ENCODE measurements around the gene TDRD9.

TDRD9 gene

DNA sequence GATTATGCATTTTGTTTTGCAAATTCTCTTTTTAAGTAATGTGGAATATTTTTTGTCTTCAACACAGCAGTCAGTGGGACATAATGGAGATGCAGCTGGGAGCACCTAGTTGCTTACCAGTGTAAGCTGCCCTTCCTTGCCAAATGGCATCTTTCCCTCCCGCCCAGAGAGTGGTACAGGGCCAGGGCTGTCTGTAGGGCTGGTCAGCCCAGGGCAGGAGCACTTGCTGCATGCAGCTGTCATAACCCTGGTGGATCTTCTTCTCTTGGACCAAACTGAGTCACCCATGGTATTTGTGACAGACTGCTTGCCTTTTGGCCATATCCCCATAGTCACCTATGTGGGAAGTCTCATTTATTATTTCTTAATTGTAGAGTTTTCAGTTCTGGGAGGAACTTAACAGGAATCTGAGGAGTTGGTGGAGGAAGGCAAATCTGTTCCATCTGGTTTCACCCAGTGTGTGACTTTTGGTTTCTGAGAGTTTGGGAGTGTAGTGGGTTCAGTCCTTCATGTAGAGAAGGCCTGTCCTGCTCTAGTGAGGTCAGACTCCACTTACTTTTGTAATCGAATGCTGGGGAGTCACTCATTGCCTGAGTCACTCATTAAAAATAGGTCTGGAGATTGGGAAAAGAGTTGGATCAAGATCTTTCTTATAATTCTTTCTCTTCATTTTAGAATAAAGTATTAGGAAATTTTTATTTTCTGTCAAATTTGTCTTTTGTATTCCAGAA lies 95.2 kb downstream of the TDRD9 start:
- no peak for DNase-seq (ENCODE audit: low read depth in 2 of 2)

DNA sequence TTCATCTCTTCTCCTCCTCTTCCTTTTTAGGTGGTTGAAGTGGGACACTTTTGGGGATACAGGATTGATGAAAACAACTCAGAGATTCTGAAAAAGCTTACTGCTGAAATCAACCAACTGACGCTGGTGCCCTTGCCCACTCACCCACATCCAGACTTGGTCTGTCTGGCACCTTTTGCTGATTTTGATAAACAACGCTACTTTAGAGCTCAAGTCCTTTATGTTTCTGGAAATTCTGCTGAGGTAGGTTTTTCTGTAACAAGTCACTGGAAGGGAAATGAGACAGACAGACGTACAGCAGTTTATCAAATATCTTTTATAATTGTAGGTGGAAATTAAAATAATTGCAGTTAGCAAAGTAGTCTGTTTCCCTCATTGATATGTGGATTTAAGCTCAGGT lies 97.3 kb downstream of the TDRD9 start:
- DNase-seq (ENCODE audit: low read depth in 2 of 2), result no peak

DNA sequence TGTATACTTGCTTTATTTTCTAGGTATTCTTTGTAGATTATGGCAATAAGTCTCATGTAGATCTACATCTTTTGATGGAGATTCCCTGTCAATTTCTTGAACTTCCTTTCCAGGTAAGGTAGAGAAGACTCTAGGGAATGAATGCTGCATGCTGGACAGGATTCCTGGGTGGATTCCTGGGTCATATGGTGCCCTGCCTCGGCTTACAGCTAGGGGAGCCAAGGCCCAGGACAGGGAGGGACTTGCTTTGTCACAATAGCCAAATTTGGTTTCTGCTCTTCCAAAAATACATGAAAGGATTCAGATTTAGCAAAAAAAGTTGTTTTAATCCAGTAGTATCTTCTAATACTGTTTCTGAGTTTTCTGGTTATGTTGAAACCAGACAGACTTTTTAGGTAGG lies 97.8 kb downstream of the TDRD9 start:
- DNase-seq (ENCODE audit: low read depth in 2 of 2), result no peak

DNA sequence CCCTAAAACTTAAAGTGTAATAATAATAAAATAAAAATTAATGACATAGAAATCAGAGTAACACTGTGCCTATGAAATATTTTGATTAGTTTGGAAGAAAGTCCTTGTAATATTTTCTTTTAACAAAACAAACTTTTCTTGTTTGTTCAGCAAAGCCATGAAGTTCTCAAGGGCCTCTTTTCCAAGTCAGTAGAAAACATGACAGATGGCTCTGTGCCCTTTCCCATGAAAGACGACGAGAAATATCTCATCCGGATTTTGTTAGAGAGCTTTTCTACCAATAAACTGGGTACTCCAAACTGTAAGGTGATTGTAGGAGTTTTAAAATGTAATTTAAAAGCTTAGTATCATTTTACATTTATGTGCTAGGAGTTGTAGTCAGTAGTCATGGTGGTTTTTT lies 102.7 kb downstream of the TDRD9 start:
- no peak for DNase-seq (ENCODE audit: low read depth in 2 of 2)

DNA sequence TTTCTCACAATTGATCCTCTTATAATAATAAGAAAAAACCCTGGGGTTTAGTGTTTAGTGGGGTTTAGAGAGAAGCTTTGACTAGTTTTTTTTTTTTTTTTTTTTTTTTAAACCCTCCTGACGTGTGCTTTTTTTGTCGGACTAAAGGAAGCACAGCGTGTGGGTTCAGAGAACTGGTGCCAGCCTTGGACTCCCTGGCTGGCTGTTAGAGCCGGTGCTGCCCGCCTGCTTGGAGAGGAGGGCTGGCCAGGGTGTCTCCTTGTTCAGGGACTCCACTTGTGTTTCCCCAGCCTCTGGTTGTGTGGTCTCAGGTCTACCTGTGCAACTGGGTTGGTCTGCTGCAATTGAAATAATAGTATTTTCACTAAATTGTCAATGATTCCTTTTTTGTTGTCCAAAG lies 103.1 kb downstream of the TDRD9 start:
- no peak for DNase-seq (ENCODE audit: low read depth in 2 of 2)

DNA sequence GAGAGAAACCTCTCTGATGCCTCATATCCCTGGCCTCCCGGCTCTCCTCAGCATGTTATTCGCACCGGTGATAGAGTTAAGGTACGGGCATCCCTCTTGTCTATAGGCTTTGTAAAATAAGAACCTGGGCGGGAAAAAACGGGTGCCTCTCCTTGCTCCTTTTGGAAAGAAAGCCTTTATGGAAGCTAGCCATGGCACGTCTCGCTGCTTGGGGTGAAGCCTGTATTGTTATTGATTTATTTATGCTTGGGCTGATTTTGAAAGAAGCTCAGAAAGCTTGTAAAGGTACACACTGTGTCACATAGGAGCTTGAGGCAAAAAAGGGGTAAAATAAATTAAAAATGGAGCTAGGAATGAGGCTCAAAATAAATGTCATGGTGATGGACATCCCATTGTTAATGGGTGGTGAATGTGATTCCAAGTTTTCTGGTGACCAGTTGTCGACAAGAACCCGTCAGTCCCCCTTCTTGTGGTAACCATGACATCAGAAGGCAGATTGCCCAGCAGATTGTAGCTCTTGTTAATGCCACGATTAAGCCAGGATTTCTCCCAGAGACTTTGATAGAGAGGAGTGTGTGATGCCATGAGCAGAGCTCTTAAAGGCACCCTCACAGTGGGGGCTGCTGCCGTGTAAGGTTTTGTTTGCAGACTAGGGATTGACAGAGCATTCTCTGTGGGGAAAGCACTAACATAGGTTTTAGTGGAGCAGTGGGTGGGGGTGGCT lies 106.9 kb downstream of the TDRD9 start:
- no peak for DNase-seq (ENCODE audit: low read depth in 2 of 2)

DNA sequence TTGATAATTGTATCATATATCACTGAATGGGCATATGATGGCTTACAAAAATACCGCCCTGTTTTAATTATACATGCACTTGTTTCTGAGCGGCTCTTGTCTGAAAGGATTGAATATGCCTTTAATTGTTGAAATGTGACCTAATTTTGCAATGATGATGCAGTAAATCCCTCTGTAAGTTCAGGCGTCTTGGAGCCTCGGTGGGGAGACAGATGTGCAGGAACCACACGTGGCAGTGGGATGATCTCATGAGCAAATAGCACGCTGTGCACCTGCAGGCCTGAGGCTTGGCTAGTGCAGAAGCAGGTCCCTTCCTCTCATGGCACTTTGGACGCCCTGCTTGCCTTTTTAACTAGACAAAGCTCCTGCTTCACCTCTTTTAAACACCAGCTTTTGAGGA lies 108.0 kb downstream of the TDRD9 start:
- no peak for DNase-seq (ENCODE audit: low read depth in 2 of 2)

DNA sequence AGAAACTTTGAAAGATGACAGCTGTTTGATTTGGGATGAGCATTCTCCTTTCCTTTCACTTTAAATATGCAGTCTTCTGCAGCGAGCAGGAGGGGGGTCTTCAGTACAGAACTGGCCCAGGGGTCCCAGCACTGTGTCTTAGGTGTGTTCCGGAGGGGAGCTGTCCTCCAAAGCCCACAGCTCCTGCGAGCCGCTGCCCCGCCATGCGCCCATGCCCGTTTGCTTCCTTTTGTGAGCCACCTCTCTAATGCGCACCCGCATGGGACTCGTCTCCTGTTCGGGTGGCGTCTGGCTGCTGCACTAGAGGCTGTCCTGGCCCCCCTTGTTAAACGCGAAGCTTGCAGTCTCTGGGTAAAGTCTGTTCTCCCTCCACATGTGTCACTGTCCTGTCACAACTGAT lies 108.8 kb downstream of the TDRD9 start:
- DNase-seq (ENCODE audit: low read depth in 2 of 2), result no peak

DNA sequence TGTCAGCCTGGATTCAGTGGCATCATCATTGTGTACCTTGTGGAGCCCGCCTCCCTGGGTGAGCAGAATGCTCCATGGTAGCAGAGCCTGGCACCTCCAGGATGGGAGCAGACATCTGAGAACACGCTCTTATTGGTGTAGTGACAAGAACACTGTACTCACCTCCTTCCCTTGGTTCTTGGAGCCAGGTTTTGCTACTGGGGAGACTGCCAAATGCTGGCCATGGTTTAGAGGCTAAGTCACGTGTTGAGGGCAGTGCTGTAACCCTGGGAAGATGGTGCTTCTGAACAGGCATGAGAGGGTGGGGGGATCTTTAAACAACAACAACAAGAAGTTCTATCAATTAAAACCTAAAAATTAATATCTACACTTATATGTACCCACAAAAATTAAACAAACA lies 109.6 kb downstream of the TDRD9 start:
- DNase-seq (ENCODE audit: low read depth in 2 of 2), result no peak

DNA sequence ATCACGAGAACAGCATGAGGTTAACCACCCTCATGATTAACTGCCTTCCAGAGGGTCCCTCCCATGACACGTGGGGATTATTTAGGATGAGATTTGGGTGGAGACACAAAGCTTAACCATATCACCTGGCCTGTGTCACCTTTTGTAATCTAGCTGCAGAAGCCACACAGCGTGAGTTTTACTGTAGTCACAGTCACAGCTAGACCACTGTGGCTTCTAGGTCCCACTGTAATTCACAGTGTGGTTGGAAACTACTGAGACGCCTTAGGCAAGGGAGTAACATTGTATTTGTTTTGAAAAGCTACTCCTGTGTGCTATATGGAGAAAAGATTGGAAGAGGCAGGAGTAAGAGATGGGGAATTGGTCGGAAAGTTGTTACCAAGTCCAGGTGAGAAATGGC lies 111.0 kb downstream of the TDRD9 start:
- DNase-seq (ENCODE audit: low read depth in 2 of 2), result no peak

DNA sequence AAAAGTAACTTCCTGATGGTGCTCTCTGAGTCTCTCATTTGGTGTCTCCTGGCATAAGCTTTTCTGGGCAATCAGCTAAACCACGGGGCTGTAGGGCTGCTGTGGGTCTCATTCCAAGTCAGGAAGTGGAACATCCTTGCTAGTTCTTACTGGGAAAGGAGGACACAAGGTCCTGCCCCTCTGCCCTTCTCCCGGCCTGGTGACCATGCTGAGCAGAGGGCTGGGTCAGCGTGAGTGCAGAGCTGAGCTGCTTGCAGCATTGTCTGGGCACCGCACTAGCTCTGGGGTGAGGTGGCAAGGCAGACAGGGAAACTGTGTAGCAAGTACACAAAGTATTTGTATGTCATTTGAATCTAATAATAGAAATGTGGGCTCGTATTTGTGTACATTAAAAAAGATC lies 112.3 kb downstream of the TDRD9 start:
- no peak for DNase-seq (ENCODE audit: low read depth in 2 of 2)

DNA sequence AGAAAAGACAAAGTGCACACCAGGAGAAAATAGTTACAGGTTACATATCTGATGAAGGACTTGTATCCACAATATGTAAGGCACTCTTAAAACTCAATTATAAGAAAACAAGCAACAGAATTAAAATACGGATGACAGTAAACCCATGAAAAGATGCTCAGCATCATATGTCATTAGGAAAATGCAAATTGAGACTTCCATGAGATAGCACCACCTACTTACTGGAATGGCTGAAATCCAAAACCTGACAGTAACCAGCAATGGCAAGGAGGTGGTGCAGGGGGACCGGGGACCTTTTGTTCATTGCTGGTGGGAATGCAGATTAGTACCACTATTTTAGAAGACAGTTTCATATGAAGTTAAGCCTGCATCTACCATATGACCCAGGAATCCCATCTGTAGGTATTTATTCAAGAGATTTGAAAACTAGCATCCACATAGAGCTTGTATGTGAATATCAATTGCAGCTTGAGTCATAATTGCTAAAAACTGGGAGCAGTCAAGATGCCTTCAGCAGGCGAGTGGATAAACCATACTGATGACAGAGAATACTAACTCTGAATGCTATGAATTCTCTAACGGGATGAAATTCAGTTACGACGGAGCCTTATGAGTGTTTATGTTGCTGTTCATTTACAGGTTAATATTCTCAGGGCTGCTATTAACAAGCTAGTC lies 113.3 kb downstream of the TDRD9 start:
- no peak for DNase-seq (ENCODE audit: low read depth in 2 of 2)

DNA sequence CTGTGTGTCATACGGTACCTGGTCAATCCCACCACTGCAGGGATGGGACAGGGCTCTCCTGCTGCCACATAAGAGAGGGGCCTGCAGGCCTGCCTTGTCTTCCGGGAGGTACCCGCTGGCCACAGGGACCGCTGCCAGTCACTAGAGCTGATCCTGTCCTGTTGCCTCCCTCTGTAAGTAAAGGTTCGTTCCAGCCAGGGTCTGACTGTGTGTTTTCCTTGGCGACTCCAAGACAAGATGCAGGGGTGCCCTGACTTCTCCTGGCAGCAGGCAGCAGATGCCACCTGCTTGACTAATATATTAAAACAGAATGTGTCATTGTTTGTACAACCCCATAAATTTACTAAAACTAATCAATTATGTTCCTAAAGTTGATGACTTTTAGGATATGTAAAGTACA lies 115.8 kb downstream of the TDRD9 start:
- no peak for DNase-seq (ENCODE audit: low read depth in 2 of 2)

DNA sequence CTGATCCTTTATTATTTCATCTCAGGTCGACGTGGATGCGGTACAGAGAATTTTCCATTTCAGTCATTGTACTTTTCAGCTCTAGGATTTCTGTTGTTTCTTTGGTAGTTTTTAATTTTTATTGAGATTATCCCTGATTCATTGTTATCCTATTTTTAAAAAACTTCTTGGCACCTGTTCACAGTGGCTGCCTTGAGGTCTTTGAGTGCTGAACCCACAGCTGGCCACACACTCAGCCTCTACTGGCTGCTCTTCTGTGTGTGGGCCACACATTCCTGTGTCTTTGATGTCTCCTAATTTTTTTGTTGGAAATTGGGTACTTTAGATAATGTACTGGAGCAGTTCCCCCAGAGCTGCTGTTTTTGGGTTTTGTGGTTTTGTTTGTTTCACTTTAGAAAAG lies 119.5 kb downstream of the TDRD9 start:
- DNase-seq (ENCODE audit: low read depth in 2 of 2), result no peak

DNA sequence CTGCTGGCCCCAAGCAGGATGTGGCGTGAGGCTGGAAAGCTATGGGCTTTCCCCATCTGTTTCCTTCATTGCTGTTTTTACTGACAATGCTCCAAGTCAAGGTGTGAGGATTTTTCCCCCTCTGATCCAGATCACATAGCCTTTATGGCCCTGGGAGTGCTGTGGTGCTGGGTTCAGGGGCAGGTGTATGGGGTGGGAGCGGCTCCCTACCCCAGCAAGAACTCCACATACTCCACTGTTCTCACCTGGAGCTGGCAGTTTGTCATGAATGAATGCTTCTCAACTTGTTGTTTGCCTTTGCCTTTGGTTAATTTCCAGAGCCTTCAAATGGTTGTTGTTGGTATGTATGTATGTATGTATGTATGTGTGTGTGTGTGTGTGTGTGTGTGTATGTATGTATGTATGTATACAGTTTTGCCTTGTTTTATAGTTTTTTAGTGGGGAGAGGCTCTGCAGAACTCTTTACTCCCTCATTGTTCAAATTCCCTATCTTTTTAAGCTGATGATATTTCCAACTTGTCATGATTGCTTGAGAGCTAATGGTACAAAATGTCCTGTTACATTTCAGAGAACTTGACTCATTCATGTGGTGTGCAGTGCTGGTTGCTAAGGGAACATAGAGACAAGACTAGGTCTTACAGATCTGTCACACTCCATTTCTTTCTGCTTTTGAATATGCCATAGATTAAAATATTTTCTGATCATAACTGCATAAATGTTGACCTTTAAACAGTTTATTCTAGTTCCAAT lies 120.7 kb downstream of the TDRD9 start:
- DNase-seq (ENCODE audit: low read depth in 2 of 2), result no peak

DNA sequence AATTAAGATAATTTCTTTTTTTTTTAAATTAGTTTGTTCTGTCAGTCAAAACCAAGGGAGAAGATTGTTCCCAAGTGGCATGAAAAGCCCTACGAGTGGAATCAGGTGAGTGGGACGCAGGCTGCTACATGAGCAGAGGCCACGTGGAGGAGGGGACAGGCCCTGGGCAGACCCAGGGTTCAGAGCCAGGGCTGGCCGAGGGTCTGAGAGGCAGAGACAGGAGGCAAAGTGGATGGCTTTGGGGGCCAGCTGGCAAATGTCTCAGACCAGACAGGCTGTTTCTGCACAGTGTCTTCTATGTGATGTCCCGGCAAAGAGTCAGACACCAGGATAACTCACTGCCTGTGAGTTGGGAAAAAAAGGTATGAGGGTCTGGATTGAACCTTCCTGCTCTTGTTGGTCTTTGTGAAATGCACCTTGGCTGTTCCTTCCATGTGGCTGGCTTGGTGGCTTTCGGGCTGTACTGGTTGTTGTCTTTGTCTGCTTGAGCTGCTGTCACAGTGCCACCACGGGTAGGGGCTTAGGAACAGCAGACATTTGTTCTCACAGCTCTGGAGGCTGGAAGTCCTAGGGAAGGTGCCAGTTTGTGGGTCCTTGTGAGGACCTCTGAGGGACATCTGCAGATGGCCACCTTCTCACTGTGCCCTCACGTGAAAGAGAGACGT lies 121.5 kb downstream of the TDRD9 start:
- no peak for DNase-seq (ENCODE audit: low read depth in 2 of 2)

DNA sequence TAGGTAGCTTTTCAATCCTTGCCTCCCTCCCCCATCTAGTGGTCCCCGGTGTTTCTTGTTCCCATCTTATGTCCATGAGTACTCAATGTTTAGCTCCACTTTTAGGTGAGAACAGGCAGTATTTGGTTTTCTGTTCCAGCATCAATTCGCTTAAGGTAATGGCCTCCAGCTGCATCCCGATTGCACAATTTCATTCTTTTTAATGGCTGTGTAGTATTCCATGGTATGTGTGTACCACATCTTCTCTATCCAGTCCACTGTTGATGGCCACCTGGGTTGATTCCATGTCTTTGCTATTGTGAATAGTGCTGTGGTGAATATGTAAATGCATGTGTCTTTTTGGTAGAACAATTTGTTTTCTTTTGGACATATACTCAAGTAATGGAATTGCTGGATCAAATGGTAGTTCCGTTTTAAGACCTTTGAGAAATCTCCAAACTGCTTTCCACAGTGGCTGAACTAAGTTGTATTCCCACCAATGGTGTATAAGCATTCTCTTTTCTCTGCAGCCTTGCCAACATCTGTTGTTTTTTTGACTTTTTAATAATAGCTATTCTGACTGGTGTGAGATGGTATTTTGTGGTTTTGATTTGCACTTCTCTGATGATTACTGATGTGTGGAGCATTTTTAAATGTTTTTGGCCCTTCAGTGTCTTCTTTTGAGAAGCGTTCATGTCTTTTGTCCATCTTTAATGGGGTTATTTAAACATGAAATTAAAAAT lies 123.0 kb downstream of the TDRD9 start:
- no peak for DNase-seq (ENCODE audit: low read depth in 2 of 2)

DNA sequence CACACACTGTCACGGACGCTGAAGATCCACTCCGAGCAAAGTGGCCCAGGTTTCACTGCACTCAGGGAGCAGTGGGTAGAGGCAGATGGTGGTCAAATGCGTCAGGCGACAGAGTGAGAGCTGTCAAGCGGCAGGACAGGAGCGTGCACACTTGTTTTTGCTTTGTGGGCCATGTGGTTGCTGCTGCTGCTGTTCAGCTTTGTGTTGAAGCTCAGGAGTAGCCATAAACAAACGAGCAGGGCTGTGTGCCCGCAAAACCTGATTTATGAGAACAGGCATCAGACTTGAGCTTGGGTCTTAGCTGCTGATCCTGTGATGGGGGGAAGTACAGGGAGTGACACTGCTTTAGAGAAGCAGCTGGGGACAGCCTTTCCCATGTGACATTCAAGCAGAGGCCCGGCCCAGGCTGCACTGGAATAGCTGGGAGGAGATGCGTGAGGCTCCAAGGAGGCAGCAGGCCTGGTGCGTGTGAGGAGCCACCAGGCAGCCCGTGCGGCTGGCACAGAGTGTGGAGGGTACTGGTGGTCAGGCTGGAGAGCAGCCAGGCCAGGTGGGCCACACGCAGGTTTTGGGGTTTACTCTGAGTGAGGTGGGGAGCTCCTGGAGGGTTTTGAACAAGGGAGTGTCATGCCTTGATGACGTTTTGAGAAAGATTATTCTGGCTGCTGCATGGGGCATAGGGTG lies 126.1 kb downstream of the TDRD9 start:
- DNase-seq (ENCODE audit: low read depth in 2 of 2), result no peak

DNA sequence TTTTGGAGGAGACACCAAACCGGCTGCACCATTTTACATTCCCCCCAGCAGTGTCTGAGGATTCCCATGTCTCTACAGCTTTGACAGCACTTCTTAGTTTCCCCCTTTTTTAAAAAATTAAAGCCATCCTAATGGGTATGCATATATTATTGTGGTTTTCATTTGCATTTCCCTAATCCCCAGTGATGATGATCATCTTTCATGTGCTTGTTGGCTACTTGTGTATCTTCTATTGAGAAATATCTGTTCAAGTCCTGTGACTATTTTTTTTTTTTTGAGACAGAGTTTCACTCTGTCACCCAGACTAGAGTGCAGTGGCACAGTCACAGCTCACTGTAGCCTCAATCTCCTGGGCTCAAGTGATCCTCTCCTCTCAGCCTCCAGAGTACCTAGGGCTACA lies 134.0 kb downstream of the TDRD9 start:
- DNase-seq (ENCODE audit: low read depth in 2 of 2), result no peak

DNA sequence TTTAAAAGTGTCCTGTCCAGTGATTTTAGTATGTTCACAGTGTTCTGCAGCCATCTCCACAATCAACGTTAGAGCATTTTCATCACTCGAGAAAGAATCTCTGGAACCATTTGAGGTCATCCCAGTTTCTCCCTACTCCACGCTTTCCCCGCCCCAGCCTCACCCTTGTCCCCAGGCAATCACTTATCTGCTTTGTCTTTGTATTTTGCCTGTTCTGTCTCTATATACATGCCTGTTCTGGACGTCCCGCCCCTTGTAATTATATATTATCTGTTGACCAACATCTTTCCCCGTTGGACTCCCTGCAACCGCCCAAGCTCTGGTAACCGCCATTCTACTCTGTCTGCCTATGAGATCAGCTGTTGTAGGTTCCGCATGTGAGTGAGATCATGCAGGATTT lies 135.7 kb downstream of the TDRD9 start:
- no peak for DNase-seq (ENCODE audit: low read depth in 2 of 2)

DNA sequence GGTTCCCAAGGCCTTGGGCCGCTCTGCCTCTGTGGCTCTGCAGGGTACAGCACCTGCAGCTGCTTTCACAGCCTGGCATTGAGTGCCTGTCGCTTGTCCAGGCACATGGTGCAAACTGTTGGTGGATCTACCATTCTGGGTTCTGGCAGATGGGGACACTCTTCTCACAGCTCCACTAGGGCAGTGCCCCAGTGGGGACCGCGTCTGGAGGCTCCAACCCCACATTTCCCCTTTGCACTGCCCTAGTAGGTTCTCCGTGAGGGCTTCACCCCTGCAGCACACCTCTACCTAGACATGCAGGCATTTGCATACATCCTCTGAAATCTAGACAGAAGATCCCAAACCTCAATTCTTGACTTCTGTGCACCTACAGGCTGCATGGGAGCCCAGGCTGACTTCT lies 138.0 kb downstream of the TDRD9 start:
- DNase-seq (ENCODE audit: low read depth in 2 of 2), result no peak
